BLaER1 (cell line): ENCODE measurements around the gene SMG6.

Experiments
- H3K27ac ChIP-seq: shearing (Covaris generic); formaldehyde crosslinking; 2 replicates; pipeline ENCODE4 v1.8.1; 2022
- H3K27me3 ChIP-seq: shearing (Covaris generic); formaldehyde crosslinking; 2 replicates; pipeline ENCODE4 v1.8.1; 2022
- H3K36me3 ChIP-seq: shearing (Covaris generic); formaldehyde crosslinking; 2 replicates; pipeline ENCODE4 v1.8.1; 2022
- H3K4me1 ChIP-seq: shearing (Covaris generic); formaldehyde crosslinking; 2 replicates; pipeline ENCODE4 v1.8.1; 2022
- H3K4me2 ChIP-seq: shearing (Covaris generic); formaldehyde crosslinking; 2 replicates; pipeline ENCODE4 v1.8.1; 2022
- H3K4me3 ChIP-seq: shearing (Covaris generic); formaldehyde crosslinking; 2 replicates; pipeline ENCODE4 v1.8.1; 2022
- H3K9ac ChIP-seq: shearing (Covaris generic); formaldehyde crosslinking; 2 replicates; pipeline ENCODE4 v1.8.1; 2022
- H3K9me3 ChIP-seq: shearing (Covaris generic); formaldehyde crosslinking; 2 replicates; pipeline ENCODE4 v1.8.1; 2022
- H4K20me1 ChIP-seq: shearing (Covaris generic); formaldehyde crosslinking; 2 replicates; pipeline ENCODE4 v1.8.1; 2022
- Cebpa-rat ChIP-seq: shearing (Covaris generic); IDR thresholded peaks from 2 replicates; pipeline ENCODE4 v1.8.1; 2022

The SMG6 gene

DNA sequence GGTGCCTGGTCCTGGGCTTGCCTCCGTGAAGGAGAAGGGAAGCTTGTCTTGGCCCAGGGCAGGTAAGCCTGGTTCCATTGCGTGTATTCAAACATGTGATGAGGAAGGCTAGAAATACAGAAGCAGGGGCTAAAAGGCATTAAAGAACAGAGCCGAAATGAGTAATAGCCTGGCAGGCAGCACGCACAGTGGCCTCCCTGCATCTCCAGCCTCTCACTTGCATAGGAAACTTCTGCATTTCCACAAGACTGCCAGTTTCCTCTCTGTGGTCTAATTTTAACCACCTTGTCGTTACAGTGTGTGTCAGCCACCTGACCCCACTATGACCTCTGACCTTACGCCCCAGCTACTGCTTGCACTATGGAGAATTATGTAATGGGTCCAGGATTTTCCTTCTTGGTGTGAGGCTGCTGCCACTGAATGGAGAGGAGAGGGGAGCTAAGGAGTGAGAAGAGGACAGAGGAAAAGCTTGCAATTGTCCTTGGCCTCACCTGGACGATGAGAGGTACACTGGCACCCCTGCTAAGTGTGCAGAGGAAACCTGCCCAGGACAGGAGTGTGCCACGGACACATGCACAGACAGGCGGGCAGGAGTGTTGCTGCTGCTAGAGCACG lies 215.9 kb downstream of the SMG6 start:
- peak overlapping the region; percentile 91 for H3K27ac ChIP-seq
- peak overlapping the region; percentile 81 for H3K9ac ChIP-seq
- no peaks in the 10 kb centered on the region for H4K20me1 ChIP-seq
- peak overlapping the region; percentile 65 for H3K4me3 ChIP-seq
- H3K4me2 ChIP-seq = peak overlapping the region; percentile 97
- peaks cover 83% of the 10 kb centered on the region for H3K4me1 ChIP-seq
- peaks cover 29% of the 10 kb centered on the region for H3K36me3 ChIP-seq
- H3K27me3 ChIP-seq = no peaks in the 10 kb centered on the region
- no peak for TF ChIP-seq Cebpa-rat
- no peaks in the 10 kb centered on the region for H3K9me3 ChIP-seq

DNA sequence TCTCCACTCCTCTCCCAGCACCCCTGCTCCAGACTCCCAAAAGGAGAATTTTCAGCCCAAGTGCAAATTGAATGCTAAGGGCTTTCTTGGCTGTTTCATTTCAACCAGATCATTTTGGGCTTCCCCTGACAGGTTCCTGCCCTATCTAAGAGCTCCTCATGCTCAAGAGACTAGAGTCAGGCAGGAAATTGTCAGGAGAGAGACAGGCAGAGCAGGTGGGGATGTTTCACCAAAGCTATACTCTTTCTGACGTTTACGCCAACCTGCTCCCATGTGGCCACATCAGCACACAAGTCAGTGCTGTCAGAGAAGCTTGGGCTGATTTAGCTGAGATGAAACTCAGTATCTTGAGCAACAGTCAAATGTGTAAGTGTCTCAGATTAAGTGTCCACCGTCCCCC lies 217.3 kb downstream of the SMG6 start:
- Histone ChIP-seq H3K27me3 (no peaks in the 10 kb centered on the region), H3K9ac (peak overlapping the region; percentile 81), H3K36me3 (peaks cover 34% of the 10 kb centered on the region), H3K4me2 (peak overlapping the region; percentile 97), H3K27ac (peak overlapping the region; percentile 91), H3K4me1 (peaks cover 80% of the 10 kb centered on the region), H4K20me1 (no peaks in the 10 kb centered on the region), H3K9me3 (no peaks in the 10 kb centered on the region), H3K4me3 (no peak overlapping the region)
- no peak for TF ChIP-seq Cebpa-rat

DNA sequence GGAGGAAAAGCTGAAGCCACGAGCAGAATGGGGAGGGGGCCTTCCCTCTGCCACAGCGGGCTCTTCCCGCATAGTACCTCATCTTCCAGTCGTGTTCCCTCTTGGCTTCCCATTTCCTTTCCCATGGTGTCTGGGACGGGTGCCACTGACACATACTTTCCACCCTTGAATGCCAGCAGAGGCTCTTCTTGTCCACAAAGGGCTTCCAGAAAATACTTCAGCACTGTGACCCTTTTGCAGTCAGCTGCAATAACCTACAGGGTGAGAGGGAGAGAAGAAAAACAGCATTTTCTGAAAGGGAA lies 218.0 kb downstream of the SMG6 start:
- peak overlapping the region; percentile 81; the same call in 1 of the 2 replicates for H3K9ac ChIP-seq
- peak overlapping the region; percentile 91 for H3K27ac ChIP-seq
- peaks cover 41% of the 10 kb centered on the region for H3K36me3 ChIP-seq
- TF ChIP-seq Cebpa-rat = no peak
- no peaks in the 10 kb centered on the region for H3K9me3 ChIP-seq
- peak overlapping the region; percentile 97 for H3K4me2 ChIP-seq
- no peaks in the 10 kb centered on the region for H4K20me1 ChIP-seq
- H3K27me3 ChIP-seq = no peaks in the 10 kb centered on the region
- peaks cover 73% of the 10 kb centered on the region for H3K4me1 ChIP-seq
- H3K4me3 ChIP-seq = no peak overlapping the region

DNA sequence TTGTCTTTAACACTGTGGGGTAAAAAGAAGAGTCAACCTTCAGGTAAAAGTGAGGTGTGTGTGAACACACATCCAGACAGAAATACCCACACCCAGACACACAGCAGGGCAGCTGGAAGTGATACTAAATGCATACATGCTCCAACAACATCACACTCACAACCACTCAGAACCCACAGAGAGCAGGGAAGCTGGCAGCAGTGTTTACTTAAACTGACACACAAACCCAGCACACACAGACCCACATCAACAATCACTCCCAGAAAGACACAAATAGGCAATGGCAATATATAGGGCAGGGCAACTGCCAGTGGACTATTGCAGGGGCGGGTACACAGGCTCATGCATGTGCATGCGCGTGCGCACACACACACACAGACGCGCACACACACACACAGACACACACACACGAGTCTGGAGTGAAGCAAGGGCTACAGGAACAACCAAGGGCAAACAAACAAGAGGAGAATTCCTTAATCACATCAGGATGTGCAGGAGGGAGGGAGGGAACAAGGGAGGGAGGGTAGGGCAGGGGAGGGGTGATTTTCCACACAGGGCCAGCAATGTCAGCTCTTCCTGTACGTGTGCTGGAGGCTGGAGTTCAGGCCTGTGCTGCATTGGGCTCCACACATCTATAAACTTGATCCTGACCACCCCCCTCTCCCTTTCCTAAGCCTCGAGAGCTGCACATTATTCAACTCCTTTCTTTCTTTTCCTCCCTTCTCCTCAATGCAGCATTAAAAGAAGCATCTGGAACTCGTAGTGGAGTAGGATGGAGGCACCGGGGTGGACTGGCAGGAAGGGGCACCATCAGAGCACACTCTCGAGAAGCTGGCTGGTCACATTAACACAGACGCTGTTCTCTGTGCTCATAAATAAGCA lies 218.6 kb downstream of the SMG6 start:
- Histone ChIP-seq H3K4me2 (peak overlapping the region; percentile 97), H3K9ac (no peak overlapping the region), H3K4me3 (no peak overlapping the region), H3K27me3 (no peaks in the 10 kb centered on the region), H3K27ac (peak overlapping the region; percentile 91), H3K4me1 (peaks cover 67% of the 10 kb centered on the region), H3K9me3 (no peaks in the 10 kb centered on the region), H4K20me1 (no peaks in the 10 kb centered on the region), H3K36me3 (peaks cover 47% of the 10 kb centered on the region)
- TF ChIP-seq Cebpa-rat = no peak

DNA sequence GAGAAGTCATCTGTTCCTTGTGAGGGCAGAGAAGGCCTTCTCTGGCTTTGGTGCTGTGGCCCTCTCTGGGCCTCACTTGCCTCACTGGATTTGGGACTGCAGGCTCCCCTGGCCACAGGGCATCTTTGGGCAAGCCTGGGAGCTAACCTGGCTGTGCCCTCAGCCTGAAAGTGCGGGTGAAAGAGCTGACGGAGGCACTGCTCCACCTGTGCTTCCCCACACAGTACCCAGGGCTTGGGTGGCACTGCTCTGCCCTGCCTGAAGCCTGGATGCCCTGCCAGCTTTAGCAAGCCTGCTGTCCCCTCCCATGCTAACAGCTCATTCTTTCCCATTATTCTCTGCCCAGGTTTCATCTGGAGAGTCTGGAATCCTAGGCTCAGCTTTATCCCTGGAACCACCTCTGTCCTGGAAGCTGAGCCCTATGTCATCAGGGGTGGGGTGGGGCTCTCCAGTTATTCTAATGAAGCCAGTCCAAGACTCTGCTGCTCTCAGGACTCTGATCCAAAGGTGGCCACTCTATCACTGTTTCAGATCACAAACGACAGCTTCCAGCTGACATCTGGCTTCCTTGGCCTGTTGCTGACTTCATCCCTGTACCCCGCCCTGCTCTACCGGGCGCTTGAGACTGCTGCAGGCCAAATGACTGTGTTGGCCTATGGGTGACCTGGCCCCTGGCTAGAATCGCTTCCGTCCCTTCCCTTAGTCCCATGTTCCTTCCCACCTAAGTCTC lies 219.4 kb downstream of the SMG6 start:
- Histone ChIP-seq H3K9me3 (no peaks in the 10 kb centered on the region), H3K27me3 (no peaks in the 10 kb centered on the region), H3K4me2 (peak overlapping the region; percentile 97), H4K20me1 (no peaks in the 10 kb centered on the region), H3K36me3 (peaks cover 55% of the 10 kb centered on the region), H3K4me3 (no peak overlapping the region), H3K27ac (peak overlapping the region; percentile 91), H3K4me1 (peaks cover 60% of the 10 kb centered on the region), H3K9ac (peak overlapping the region; percentile 64)
- no peak for TF ChIP-seq Cebpa-rat

DNA sequence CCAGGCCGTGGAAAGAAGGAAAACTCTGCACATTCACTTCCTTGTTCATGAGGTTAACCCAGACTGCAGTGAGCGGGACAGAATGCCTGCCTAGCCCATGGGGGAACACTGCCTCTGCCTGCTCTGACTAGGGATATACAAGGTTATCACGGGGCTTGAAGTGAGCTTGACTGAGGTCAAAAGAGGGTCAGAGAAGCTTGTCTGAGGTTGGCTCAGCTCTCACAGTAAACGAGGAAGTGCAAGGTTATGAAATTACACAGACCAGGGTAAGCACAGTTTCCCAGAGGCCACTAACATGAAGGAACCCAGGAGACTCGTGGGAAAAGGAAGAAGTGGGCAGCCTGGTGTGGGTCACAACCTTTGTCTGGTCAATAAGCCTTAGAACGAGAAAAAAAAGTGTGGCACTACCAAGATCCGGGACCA lies 220.0 kb downstream of the SMG6 start:
- H3K9ac ChIP-seq = peak overlapping the region; percentile 64
- no peak overlapping the region for H3K4me3 ChIP-seq
- H4K20me1 ChIP-seq = no peaks in the 10 kb centered on the region
- H3K27me3 ChIP-seq = no peaks in the 10 kb centered on the region
- H3K4me1 ChIP-seq = peaks cover 54% of the 10 kb centered on the region
- TF ChIP-seq Cebpa-rat = no peak
- peak overlapping the region; percentile 97 for H3K4me2 ChIP-seq
- H3K27ac ChIP-seq = peak overlapping the region; percentile 91
- H3K9me3 ChIP-seq = no peaks in the 10 kb centered on the region
- H3K36me3 ChIP-seq = peaks cover 61% of the 10 kb centered on the region

DNA sequence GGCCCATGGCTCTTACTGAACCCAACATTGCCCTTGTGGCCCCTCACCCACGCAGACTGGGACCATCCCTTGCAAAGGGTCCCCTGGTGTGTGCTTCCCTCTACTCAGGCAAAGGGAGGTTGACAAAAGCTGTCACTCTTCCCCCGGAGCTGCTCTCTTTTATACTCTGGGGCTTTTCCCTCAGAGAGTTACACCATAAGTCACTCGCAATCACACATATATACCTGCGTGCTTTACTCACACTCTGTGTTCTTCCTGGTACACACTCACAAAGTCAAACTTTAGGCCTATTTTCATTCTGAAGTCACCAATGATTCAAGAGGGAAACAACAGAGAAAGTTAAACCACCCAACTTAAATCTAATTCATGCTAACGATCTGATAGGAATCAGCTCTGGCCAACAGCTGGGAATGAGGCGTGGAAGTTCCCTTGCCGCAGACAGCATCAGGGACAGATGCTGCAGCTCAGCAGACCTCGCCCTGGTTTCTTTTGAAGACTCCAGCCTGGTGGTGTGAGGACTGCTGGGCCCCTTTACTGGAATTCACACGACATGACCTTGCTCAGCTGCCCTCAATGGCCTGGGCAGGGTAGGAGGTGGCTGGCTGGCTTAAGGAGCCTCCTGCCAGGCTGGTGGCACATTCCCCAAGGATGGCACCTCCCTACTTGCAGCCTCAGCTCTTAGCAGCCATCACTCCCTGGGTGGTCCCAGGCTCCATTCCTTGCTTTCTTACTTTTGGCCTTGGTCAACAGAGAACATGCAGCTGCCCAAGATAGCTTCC lies 221.4 kb downstream of the SMG6 start:
- no peak for TF ChIP-seq Cebpa-rat
- 0 out of 2 replicates have a peak overlapping the region, but pooled peaks have one; percentile 91 for H3K27ac ChIP-seq
- no peaks in the 10 kb centered on the region for H4K20me1 ChIP-seq
- no peak overlapping the region for H3K9ac ChIP-seq
- no peak overlapping the region for H3K4me3 ChIP-seq
- no peak overlapping the region for H3K4me2 ChIP-seq
- H3K36me3 ChIP-seq = peaks cover 76% of the 10 kb centered on the region
- H3K9me3 ChIP-seq = no peaks in the 10 kb centered on the region
- no peaks in the 10 kb centered on the region for H3K27me3 ChIP-seq
- peaks cover 45% of the 10 kb centered on the region for H3K4me1 ChIP-seq

DNA sequence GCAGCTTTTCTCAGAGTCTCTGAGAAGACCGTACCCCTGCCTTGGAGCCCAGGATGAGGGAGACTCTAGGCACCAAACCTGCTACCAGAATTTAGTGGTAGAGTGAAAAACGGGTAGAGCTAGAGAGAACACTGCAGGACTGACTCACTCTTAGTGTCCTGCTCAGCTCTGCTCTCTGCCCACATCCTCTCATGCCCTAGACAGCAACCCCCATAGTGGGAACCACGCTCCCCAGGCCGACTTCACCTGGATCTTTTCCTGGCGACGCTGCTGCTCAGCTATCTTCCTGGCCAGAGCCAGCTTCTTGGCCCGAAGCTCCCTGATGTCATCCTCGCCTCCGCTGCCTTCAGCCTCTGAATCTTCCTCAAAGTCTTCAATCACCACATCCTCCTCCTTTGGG lies 222.0 kb downstream of the SMG6 start:
- no peak overlapping the region for H3K4me2 ChIP-seq
- peaks cover 45% of the 10 kb centered on the region for H3K4me1 ChIP-seq
- no peaks in the 10 kb centered on the region for H4K20me1 ChIP-seq
- peaks cover 82% of the 10 kb centered on the region for H3K36me3 ChIP-seq
- H3K27me3 ChIP-seq = no peaks in the 10 kb centered on the region
- no peaks in the 10 kb centered on the region for H3K9me3 ChIP-seq
- no peak for TF ChIP-seq Cebpa-rat
- H3K27ac ChIP-seq = 0 out of 2 replicates have a peak overlapping the region, but pooled peaks have one; percentile 5
- H3K4me3 ChIP-seq = no peak overlapping the region
- no peak overlapping the region for H3K9ac ChIP-seq

DNA sequence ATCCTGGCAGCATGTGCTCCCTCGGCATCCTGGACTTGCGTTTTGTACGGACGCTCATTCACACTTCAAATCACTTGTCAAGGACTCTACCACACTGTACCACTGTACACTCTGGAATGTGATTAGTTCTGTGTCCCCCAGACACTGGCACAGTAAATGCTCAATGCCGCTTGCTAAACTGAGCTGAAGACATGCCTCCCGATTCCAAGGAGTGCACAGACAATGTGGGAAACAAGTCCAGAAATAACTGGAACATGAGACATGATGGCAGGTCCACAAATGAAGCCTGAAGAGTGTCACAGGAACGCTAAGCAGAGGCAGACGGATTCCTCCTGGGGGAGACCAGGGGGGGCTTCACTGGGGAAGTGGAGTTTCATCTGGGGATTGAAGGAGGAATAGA lies 226.5 kb downstream of the SMG6 start:
- Histone ChIP-seq H4K20me1 (no peaks in the 10 kb centered on the region), H3K4me2 (peak overlapping the region; percentile 87), H3K4me3 (no peak overlapping the region), H3K27me3 (no peaks in the 10 kb centered on the region), H3K4me1 (peaks cover 57% of the 10 kb centered on the region), H3K9me3 (no peaks in the 10 kb centered on the region), H3K9ac (peak overlapping the region; percentile 56), H3K27ac (peak overlapping the region; percentile 72), H3K36me3 (peaks cover 55% of the 10 kb centered on the region)
- TF ChIP-seq Cebpa-rat = no peak
